GM12875 (cell line): ENCODE results near the gene KCNQ2.

Experiments used
- H3K4me3 ChIP-seq: one replicate; pipeline ENCODE4 v1.5.1; 2011; ENCODE audit warnings: low read depth, low read length, control low read depth
- CTCF ChIP-seq: IDR thresholded peaks from 2 replicates; pipeline ENCODE4 v1.5.1; 2011; ENCODE audit warnings: low read depth, mild to moderate bottlenecking, control low read depth, inconsistent platforms, low read length, moderate library complexity, borderline replicate concordance; ENCODE audit not compliant: insufficient read depth

KCNQ2 gene

DNA sequence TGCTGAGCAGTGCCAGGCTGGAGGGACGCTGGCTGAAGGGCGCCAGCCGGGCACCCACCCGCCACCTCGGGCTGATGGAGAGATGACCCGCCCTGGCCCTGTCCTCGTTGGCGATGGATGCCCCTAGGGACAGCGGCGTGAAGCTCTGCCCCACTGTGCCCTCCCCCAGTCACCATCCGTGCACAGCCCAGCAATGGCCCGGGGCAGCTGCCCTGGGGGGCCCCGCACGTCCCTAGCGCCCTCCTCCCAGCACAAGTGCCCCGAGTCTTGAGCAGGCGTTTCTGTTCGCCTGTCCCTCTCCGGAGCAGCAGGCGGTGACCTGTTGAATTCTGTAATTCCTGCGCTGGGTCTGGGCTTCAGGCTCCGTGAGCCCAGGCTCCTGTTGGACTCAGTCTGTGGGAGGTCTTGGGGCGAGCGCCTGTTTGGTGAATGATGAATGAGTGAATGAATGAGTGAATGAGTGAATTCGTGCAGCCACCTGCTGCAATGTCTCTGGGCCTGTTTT is 74.5 kb downstream of the KCNQ2 start:
- no peak for TF ChIP-seq CTCF
- no peak overlapping the region for H3K4me3 ChIP-seq

DNA sequence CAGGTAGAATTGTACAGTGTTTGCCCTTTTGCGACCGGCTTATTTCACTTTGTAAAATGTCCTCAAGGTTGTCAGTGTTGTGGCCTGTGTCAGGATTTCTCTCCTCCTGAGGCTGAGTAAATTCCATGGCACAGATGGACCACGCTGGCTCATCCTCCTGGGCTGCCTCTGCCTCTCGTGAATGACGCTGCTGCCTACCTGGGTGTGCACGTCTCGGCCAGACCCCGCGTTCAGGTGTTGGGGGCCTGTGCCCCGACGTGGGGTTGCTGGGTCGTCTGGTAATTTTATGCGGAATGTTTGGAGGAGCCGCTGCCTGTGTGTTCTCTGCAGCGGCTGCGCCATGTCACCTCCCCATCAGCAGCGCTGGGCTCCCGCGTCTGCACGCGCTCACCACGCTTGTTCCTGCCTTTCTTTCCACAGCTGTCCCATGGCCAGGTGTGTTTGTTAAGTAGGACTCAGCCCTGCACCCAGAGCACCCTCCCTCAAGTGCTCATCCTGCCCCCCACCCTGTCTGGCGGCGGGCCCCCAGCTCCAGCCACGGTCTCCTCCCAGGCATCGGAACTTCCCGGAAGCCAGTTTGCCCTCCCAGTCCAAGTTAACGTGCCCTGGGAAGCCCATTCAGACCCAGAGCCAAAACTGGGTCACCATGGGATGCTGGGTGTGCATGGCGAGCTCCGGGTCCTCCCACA is 75.2 kb downstream of the KCNQ2 start:
- no peak for TF ChIP-seq CTCF
- no peak overlapping the region for H3K4me3 ChIP-seq

- no peak for TF ChIP-seq CTCF
- no peak overlapping the region for H3K4me3 ChIP-seq
Observed at GRCh38 chr20:63396300-63396699, 76.2 kb downstream of the KCNQ2 start.

DNA sequence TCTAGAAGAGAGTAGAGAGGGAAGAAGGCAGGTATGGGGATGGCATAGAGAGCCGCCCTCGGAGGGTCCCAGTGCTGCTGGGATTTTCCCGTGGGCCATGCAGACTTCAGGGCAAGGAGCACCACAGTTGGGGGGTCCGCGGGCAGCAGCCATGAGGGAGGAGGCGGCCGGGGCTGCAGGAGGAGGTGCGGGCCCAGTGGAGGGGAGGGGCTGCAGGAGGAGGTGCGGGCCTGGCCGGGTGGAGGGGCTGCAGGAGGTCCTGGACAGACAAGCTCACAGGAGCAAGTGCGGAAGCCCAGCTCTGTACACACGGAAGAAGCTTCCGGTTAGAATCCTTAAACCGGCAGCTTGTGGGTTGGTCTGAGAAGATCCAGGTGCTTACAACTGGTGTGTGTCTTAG is 76.7 kb downstream of the KCNQ2 start:
- no peak overlapping the region for H3K4me3 ChIP-seq
- TF ChIP-seq CTCF = no peak

DNA sequence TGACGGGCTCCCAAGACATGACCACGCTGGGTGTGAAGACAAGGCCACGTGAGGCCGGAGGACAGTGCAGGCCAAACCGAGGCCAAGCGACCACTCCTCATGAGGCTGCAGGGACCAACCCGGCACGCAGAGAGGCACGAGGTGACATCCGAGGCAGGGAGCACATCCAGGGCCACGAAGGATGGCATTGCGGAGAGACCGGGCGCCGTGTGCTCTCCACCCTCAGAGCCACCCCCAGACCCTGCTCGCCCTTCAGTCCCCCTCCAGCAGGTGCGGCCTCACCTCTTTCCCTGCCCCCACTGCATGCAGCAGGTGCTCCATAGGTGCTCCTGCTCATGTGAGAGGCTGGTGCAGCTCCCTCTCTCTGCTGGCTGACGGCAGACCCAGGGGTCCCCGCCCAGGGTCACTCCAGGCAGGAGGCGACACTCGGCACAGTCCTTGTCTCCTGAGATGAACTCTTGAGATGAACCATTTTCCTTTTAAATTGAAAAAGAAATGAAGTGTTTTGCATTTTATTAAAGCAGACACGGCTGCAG is 77.5 kb downstream of the KCNQ2 start:
- H3K4me3 ChIP-seq = no peak overlapping the region
- no peak for TF ChIP-seq CTCF

DNA sequence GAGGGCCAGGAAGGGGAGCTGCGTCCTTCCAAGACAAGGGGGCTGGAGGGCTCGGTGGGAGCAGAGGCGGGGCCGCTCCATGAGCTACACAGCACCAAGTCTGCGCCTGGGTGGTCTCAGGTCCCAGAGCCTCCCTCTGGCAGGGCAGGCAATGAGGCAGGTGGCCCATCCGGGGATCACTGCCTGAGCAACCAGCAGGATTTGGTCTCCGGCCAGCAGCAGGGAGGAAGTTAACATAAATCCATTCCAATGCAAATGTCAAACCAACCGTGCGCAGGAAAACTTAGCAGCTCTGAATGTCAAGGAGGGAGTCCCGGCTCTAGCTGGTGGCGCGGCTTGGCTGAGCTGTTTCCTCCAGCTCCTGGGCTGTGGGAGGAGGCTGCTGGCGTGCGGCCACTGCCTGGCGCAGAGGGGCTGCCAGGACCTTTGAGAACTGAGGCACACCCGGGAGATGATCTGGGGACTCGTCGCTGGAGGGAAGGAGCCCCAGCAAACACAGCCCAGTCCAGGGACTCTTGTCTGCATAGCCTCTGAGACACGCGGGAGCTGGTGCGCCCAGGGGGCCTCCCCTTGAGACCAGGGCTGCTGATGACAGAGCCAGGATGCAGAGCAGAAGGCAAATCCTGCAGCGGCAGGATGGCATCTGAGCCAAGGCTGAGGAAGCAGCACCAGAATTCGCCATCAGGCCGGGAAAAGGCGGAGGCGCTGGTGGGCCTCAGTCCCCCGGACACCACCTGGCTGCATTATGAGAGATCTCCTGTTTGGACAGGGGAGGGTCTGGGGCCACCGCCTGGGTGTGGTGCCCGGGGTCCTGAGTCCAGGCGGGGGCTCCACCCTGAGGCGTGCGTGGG is 78.2 kb downstream of the KCNQ2 start:
- TF ChIP-seq CTCF = no peak
- no peak overlapping the region for H3K4me3 ChIP-seq

DNA sequence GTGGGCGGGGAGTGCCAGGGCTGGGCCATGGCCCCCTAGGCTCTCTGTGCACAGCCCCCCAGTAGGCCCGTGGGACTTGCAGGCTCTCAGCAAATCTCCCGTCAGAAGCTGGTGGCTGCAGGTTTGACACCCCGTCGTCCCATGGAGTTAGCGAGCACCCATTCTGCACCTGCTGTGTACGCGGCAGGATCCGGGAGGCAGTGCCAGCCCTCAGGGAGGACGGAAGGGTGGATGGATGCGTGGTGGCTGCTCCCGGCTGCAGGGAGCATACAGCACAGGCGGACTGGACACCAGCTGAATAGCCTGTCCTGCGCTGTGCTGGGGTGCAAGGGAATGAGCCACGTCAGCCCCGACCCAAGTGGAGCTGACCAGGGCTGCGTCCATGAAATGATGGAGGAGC is 78.9 kb downstream of the KCNQ2 start:
- no peak for TF ChIP-seq CTCF
- no peak overlapping the region for H3K4me3 ChIP-seq
